HG03159 (cell line): ENCODE measurements around the gene SDK2.
"Not testable (repeated sequence)": the region's sequence is repeated elsewhere in the genome, so short reads cannot be mapped to it uniquely, and the experiment has no call there.

Experiments
- ATAC-seq: cut with Tn5 transposase; IDR thresholded peaks from one replicate; pipeline ENCODE4 v1.9.1; 2021; ENCODE audit warnings: mild to moderate bottlenecking, moderate library complexity; ENCODE audit not compliant: unreplicated experiment

SDK2 gene

DNA sequence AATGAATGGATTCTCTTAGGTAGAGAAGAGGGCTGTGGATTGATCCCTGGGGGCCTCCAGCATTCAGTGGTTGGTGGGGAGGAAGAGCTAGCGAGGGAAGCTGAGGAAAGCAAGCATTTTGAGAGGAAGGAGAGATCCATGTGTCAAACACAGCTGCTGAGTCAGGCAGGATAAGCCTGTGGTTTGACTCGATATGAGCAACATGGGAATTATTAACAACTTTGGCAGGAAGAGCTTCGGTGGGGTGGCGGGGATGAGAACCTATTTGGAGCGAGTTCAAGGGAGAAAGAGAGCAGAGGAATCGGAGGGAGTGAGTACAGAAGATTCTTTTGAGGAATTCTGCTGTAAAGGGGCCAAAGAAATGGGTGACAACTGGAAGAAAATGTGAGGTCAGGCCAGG is 273.0 kb downstream of the SDK2 start:
- ATAC-seq = no peak

DNA sequence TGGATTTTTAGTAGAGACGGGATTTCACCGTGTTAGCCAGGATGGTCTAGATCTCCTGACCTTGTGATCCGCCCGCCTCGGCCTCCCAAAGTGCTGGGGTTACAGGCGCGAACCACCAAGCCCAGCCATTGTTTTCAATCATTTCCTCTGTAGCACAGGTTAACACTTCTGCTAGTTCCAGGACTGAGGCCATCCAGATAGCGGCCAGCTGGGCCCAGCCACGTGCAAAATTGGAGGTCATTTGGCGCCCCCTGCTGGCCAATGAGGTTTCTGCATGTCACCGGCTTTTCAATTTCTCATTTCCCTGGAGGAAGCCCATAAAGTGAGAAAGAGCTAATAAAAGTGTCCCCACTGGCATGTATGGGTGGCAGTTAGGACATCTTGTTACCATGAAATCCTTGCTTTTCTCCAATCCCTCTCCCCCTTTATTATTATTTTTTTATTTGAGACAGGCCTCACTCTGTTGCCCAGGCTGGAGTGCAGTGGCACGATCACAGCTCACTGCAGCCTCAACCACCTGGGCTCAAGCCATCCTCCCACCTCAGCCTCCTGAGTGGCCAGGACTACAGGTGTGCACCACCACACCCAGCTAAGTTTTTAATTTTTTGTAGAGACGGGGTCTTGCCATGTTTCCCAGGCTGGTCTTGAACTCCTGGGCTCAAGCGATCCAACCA is 274.3 kb downstream of the SDK2 start:
- ATAC-seq = not testable (repeated sequence)

DNA sequence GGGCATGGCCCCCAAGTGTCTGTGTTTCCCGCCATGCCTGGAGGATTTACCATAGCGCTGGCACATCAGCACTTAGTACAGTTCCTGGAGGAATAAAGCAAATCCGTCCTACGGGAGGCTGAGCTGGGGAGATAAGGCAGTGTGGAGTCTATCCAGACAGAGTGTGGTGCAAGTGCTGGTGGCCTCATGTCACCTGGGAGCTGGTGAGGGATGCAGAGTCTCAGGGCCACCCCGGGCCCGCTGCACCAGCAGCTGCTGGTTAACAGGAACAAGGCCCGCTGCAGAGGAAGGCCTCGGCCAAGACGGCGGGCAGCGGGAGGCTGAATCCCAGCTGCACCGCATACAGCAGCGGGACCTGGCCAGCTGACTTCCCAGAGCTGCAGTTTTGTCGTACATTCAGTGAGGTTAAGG is 275.1 kb downstream of the SDK2 start:
- ATAC-seq = no peak

DNA sequence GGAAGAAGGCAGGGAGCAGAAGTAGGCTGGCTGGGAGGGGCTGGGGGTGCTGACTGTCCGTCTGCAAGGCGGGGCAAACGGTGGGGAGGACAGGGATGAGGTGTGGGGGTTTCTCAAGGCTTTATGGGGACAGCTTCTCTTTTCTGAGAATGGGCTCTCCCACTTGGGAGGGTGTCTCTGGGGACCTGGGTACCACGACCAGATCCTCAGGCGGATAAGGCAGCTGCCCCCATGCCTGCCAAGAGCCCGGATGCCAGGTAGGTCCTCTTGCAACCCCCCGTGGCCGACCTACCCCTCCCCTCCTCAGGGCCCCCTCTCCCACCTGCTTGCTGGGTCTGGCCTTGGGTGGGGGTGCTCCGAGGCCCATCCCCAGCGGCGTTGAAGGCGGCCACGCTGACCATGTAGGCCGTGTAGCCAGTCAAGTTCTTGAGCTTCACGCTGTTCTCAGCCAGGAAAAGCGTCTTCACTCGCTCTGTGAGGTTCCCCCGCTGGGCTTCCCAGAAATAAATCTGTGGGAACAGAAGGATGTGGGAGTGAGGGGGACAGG is 276.1 kb downstream of the SDK2 start:
- ATAC-seq = no peak

DNA sequence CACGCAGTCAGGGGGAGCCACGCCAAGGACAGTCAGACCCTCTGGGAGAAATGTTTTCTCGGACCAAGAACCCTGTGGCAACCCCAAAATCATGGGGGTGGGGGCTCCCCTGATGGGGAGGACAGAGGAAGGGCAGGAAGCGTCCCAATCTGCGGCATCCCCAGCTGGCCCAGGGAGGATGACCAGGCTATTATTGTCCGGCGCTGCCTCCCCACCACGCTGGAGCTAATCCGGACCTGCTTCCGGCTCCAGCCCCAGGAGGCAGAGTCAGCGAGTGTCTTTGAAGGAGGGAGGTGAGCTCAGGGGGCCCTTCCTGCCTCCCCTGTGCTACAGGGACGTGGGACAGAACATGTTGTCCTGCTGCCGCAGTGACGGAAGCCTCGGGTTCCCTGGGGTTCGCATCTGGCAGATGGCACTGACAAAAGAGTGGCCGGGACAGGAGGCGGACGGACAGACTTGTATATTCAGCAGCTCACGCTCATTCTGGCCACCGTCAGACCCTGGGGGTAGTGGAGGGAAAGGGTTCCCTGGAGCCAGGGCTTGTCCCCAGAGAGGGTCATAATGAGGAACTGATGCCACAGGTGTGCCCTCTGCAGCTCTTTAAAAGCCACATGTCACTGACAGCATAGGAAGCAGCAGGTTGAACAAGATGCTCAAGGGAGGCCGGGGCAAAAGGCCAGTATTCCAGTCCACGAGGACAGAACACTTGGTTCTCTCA is 278.2 kb downstream of the SDK2 start:
- ATAC-seq = no peak

DNA sequence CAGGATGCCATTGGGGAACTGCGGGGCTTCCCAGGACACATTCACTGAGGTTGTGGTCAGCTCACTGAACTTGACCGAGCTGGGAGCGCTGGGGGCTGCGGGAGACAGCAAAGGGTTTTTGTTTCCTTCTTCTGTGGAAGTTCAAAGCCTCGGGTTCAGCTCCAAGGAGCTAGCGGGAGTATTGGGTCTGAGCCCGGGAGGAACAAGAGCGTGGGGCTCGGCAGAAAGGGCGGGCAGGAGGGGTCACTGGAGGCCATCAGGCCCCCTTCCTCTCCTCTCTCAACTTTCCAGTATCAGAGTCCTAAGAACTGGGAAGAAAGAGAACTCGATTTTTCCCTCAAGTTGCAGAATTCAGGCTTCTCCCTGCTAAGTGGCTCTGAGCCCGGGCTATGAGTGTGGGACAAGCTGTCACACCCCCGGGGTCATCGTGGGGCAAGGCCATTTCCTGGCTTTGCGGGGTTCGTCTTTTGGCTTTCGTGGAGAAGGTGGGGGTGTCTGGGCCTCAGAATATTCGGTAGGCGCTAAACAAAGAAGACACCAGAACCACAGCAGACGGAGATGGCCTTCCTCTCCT is 278.9 kb downstream of the SDK2 start:
- ATAC-seq = no peak

DNA sequence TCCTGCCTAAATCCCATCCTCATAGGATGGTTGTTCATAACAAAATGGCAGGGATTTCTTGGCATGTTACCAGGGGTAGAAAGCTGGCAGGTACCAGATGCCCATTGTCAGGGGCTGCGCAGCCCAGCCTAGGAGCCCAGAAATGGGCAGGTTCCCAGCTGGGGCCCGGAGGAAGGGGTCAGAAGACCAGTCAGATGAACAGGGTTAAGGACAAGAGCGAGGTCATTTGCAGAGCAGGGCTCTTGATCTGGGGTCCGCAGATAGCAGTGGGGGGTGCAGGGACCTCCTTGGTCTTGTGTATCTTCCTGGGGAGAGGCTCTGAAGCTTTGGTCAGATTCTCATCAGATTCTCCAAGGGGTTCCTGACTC is 280.1 kb downstream of the SDK2 start:
- no peak for ATAC-seq

DNA sequence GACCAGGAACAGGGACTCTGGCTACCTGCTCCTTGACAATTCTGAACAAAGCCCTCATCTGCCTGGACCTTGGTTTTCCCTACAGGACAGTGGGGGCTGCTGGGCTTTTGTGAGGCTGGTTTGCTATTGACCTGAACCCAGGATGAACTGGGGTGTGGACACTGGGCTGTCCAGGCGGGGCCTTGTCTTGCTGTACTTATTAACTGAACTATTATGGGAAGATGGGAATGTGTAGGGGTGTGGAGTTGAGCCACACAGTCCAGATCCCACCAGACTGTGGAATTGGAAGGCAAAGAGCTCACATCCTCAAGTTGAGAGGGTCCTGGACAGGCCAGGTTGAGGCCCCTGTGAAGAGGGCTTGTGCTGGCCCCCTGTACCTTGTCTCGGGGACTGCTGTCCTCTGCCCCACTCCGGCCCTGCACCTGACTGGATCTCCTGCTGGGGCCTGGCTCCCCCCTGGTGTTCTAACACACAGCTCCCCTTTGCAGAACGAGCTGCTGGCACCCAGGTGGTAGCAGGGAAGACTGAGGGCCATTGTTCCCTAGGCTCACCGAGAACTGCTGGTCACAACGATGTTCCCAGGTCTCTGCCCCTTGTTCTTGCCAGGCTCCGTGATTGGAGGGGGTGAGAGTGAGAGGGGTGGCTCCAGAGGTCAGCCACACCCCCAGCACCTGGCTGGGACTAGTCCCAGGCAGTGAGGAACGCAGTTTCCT is 280.6 kb downstream of the SDK2 start:
- no peak for ATAC-seq

DNA sequence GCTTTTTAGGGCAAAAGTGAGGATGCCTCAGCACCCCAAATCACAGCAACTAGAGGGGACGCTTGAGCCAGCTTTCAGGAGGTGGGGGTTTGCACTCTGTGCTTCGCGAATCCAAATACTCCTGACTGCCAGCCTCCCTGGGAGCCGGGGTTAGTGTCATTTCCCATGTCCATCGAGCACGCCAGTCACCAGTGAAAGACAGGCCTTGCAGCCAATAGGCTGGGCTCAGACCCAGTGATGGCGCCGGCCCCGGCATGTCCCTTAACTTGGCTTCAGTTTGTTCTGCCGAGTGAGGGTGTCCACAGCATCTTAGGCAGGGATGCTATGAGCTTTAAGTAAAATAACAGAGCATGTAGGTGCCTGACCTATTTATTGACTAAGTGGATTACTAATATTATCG is 281.5 kb downstream of the SDK2 start:
- no peak for ATAC-seq

DNA sequence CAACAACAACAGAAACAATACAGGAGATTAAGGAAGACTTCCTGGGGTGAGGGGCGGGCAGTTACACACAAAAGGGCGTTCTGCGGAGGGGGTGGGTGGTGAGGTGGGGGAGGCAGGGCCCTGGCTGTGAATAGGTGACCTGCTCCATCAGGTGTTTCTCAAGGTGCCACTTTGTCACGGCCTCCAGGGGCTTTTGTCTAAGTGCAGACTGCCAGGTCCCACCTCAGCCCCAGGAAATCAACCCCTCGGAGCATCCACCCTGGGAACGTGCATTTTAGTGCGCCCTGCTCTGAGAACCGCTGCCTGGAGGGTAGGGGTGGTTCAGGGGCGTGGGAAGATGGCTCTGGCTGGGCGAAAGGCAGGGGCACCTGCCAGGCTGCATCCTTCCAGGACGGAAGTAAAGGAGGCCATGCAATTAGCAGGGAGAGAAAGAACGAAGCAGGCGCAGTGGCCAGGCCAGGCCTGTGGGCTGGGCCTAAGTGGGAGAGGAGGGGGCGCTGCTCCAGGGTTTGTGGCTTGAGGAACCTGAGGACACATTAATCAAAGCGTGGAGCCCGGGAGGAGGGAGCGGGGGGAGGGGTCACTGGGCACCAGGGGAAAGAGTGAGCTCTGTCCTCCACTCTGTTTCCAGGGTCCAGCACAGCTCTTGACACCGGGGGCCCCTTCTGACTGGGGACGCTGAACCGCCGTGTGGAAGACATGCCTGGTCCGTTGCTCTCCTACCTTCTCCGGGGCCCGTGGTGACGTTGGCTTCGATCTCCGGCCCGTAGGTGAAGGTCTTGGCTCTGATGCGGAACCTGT is 283.1 kb downstream of the SDK2 start:
- no peak for ATAC-seq

DNA sequence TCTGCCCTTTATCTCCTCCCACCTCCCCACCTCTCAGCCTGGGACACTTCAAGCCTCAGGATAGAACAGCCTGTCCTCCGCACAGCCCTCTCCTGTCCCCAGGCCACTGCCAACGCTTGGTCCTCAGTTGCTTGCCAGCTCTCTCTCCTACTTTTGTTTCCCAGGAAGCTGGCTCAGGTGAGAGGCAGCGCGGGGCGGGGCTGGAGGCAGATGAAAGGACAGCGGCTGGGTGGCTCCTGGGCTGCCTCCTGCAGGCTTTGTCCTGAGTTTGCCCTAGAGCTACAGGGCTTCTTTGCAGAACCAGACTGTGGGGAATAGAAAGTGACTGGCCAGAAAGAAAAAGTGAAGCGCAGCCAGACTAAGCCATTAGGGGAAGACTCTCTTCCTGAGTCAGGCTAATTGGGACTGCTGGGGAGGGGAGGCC is 284.2 kb downstream of the SDK2 start:
- no peak for ATAC-seq

DNA sequence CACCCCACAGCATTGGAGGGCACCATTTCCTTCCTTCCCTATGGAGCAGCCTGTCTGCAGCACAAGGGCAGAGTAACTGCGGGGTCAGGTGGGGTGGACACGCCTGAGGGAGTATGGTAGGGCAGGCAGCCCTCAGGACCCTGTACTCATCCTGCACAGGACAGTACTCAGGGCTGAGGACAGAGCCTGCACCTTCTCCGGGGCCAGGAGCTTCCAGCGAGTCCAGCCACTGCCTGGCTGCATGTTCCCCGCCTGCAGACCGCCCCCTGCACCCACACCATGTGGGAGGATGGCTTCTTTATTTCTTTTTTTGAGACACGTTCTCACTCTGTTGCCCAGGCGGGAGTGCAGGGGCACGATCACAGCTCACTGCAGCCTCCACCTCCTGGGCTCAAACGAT is 284.9 kb downstream of the SDK2 start:
- ATAC-seq = no peak

DNA sequence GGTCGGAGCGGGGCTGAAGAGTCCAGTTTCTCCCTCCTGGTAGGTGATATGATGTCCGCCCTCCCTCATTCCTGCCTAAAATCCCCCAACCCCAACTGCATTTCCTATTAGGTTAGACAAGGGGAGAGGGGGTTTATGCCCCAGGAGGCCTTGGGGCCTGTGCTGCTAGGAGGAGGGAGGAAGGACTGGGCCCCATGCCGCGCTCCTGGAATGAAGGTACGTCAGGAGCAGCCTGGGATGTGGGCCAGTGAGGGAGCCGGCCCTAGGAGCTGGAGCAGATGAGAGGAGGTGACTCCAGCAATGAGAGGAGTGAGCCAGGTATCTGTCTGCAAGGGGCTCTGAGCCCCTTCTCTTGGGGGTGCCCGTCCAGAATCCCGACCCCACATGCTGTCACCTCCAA is 285.6 kb downstream of the SDK2 start:
- no peak for ATAC-seq

DNA sequence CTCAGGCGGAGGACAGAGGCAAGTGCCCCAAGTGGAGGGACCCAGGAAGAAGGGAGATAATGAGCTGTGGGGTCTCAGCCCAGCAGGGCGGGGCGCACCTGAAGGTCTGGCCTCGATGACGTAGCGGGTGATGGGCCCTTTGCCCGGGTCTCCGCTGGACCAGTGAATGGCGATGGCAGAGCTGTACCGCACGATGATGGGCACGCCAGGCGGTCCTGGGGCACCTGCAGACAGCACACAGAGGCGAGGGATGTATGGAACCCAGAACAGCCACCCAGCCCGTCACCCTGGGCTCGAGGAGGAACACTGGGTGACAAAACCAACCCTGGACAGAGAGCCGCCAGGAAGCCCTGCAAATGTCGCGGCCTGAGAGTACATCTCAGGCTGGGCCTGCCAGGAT is 286.3 kb downstream of the SDK2 start:
- no peak for ATAC-seq

DNA sequence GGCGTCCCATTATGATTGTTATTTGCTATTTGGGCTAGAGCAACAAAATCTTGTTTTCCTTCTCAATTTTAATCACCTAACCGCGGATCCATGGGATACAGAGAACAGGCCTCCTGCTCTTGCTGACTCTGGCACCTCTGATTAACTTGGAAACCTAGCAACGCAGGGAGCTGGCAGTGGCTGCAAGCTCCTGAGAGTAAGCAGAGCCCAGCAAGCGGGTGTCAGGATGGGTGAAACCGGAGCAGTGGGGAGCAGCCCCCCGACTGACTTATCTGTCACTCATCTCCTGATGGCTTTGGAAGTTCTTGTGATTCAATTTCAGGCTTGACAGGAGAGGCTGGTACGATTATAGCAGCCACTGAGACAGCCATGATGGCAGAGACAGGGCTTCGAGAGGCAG is 286.9 kb downstream of the SDK2 start:
- no peak for ATAC-seq

DNA sequence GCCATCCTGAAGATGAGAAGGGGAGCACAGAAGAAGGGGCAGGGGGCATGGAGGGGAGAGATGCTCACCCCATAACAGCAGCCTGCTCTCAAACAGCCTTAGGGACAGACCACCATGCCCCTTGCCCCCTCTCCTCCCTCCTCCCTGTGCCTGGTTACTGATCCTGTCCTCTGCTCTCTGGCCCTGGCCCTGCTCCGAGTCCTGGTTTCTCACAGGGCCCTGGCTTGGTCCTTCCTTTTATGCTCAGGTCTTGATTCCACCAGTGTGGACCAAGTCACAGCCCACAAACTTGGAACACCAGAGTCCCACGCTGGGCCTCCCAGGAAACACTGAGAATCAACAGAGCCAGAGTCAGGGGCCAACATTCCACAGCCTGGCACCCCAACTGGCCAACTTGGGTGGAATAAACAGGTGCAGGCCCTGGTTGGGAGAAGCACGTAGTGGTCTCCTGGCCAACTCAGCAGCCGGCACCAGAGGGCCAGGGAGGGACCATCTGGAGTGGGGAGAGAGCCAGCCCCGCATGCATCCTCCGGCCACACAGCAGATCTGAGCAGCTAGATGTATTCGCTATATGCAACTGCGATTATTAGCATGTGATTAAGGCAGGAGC is 287.6 kb downstream of the SDK2 start:
- no peak for ATAC-seq

DNA sequence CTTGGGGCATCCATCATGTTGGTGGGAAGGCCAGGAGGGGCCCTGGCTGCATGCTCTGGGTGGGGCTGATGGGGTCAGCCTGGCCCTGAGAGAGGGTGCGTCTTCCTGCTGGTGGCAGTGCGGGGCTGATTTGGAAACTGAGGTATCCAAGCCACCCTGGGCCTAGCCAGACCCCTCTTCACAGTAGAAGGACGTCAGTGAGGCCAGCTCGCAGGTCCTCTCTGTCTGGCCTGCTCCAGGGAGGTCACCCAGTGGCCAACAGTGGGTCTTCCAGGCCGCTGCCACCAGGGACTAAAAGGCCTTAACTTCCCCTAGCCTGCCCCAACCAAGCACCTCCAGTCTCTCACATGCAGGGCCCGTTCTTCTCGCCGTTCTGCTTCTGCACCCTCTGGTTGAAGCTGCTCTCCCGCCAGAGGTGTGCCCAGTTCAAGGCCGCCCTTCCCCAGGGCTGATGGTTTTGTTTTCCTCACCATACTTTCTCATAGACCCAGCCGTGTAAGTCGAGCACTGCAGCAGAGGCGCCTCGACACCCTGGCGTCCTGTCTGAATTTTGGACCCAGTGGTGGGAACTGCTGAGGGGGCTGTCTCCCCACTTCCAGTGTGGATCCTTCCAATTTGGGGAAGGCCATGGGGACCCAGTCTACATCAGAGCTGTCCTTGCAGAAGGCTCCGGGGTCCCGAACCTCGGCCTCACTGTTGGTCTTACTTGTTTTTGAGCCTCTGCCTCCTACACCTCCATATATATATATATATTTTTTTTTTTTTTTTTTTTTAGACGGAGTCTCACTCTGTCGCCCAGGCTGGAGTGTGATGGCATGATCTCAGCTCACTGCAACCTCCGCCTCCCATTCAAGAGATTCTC is 289.6 kb downstream of the SDK2 start:
- no peak for ATAC-seq

DNA sequence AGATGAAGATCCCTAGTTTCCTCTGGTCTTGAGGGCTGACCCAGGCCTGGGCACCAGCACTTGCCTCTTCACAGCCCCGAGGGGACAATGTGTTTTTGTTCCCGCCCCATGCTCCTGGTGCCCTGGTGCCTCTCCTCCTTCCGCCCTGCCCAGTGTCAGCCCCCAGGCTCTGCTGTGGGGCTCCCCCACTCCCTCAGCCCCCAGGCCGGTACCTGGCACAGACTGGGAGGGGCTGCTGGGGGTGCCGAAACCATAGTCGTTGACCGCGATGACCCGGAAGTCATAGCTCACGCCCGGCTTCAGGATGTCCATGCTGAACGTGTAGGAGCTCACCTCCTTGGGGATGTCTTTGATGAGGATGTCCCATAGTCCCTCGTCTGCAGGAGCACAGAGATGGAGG is 292.0 kb downstream of the SDK2 start:
- ATAC-seq = no peak

DNA sequence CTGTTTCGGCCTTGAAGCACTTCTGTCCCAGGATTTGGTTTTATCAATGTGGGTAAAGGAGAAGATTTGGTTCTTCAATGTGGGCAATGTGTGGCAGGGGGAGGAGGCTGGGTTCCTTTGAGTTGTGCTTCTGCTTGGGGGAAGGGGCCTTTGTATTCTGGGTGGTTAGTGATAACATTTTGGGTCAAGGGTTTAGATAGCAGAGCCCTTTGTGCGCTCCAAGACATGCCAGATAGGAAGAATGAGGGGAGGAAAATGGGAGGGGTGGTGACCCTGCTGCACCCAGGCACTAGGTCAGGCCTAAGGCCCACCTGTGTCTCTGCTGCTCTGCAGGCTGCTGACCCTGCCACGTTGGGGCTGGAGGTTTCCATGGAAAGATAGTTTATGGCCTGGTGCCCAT is 292.5 kb downstream of the SDK2 start:
- ATAC-seq = no peak
